HepG2 (cell line): Measurements from ENCODE around the gene CDH2. TPM values are rescaled to one million over a fixed set of nuclear protein-coding genes. Genes with fewer than 3 reads are reported as not detected.
A peak's percentile ranks its signal among the peaks of the same experiment; 100 is the strongest.

Experiments
- ATAC-seq: fragments of 200-7000 bp; cut with Tn5 transposase; 3 replicates; pipeline ENCODE4 v1.9.1; 2020; ENCODE audit warnings: mild to moderate bottlenecking, moderate library complexity
- BruUV-seq: library from RNA; stranded (reverse); fragments of 400-500 nt; replicated peaks from 2 replicates; lab custom pipeline; 2021; lab: Mats Ljungman, UMichigan
- CTCF ChIA-PET: fragments of 300-600 bp; formaldehyde crosslinking; extraction: SDS; loops from one replicate; lab custom pipeline; 2021; ENCODE audit warnings: low total read pairs, inconsistent platforms, low intra/inter-chr PET ratio; lab: Yijun Ruan, JAX
- POLR2A ChIA-PET: fragments of 350-600 bp; sonication (Branson Sonifier 250); formaldehyde crosslinking; loops from one replicate; lab custom pipeline; 2020; ENCODE audit warnings: antibody characterized with exemption, inconsistent platforms; lab: Yijun Ruan, JAX
- DNase-seq: peaks from one replicate; pipeline ENCODE4 v3.0.0-alpha.2; 2015; ENCODE audit warnings: low spot score
- FAIRE-seq: peaks from 3 replicates; lab custom pipeline; 2011; peaks lifted over from hg19 to GRCh38; lab: Jason Lieb, UNC
- H2AFZ ChIP-seq: one replicate; pipeline ENCODE4 v1.6.1; 2011; ENCODE audit warnings: low read length, inconsistent platforms
- H3K27ac ChIP-seq: fragments of 300-600 bp; 3 replicates; pipeline ENCODE4 v1.8.0; 2011; ENCODE audit warnings: mixed run types, mild to moderate bottlenecking, mixed read lengths, low read length, inconsistent platforms; ENCODE audit not compliant: insufficient read depth; ENCODE audit errors: extremely low read length
- H3K27me3 ChIP-seq, 2 experiments: fragments of 200-600 bp in 1 of 2; 2 replicates in 1 of 2; 3 replicates in 1 of 2; pipeline versions ENCODE4 v1.6.0 to v1.8.0; 2011; ENCODE audit warnings: low read length in 2 of 2, mild to moderate bottlenecking in 2 of 2, moderate library complexity in 2 of 2, inconsistent platforms in 1 of 2; ENCODE audit not compliant: insufficient read depth in 2 of 2, control insufficient read depth in 1 of 2
- H3K36me3 ChIP-seq, 2 experiments: fragments of 200-600 bp in 1 of 2; replicated peaks in 1 of 2; 2 replicates in 1 of 2; 3 replicates in 1 of 2; pipeline versions ENCODE4 v1.5.1 to v1.8.0; 2011; ENCODE audit warnings: low read length in 2 of 2, inconsistent platforms in 1 of 2; ENCODE audit not compliant: insufficient read depth in 2 of 2, control insufficient read depth in 1 of 2
- H3K4me1 ChIP-seq: 2 replicates; pipeline ENCODE4 v1.5.1; 2012; ENCODE audit warnings: low read length, inconsistent platforms; ENCODE audit not compliant: insufficient read depth
- H3K4me2 ChIP-seq: 2 replicates; pipeline ENCODE4 v1.6.0; 2011; ENCODE audit warnings: low read depth, low read length, inconsistent platforms
- H3K4me3 ChIP-seq, 3 experiments: fragments of 200-600 bp in 1 of 3; sonication (generic), shearing (Covaris generic) in 1 of 3; replicated peaks in 1 of 3; 2 replicates each; pipeline ENCODE4 v1.5.1; 2011 to 2016; ENCODE audit warnings: low read length in 3 of 3, inconsistent platforms in 2 of 3, low read depth in 2 of 3, mild to moderate bottlenecking in 2 of 3, control low read depth in 1 of 3, mixed read lengths in 1 of 3; ENCODE audit not compliant: insufficient read depth in 1 of 3
- H3K79me2 ChIP-seq: one replicate; pipeline ENCODE4 v1.6.1; 2011; ENCODE audit warnings: low read length, inconsistent platforms; ENCODE audit not compliant: insufficient read depth
- H3K9ac ChIP-seq: 2 replicates; pipeline ENCODE4 v1.6.0; 2011; ENCODE audit warnings: mild to moderate bottlenecking, low read depth, low read length, inconsistent platforms; ENCODE audit not compliant: insufficient read depth
- H3K9me3 ChIP-seq: 2 replicates; pipeline ENCODE4 v1.5.1; 2012; ENCODE audit warnings: mild to moderate bottlenecking, low read length
- H4K20me1 ChIP-seq: 2 replicates; pipeline ENCODE4 v1.6.0; 2011; ENCODE audit warnings: inconsistent platforms, mild to moderate bottlenecking, low read length, moderate library complexity; ENCODE audit not compliant: insufficient read depth
- HNF4A ChIP-seq: sonication (generic); formaldehyde crosslinking; IDR thresholded peaks from 2 replicates; pipeline ENCODE4 v1.4.0; 2020; ENCODE audit warnings: missing genetic modification reagents
- HNRNPLL ChIP-seq: fragments of 200-400 bp; formaldehyde crosslinking; IDR thresholded peaks from 2 replicates; pipeline ENCODE4 v1.6.1; 2017; ENCODE audit warnings: mild to moderate bottlenecking, low read depth, low read length; ENCODE audit not compliant: poor library complexity, severe bottlenecking
- IRX3 ChIP-seq: sonication (generic); formaldehyde crosslinking; IDR thresholded peaks from 2 replicates; pipeline ENCODE4 v1.8.1; 2023; ENCODE audit warnings: mild to moderate bottlenecking, low read depth, missing genetic modification reagents, borderline replicate concordance
- MED1 ChIP-seq: sonication (generic); formaldehyde crosslinking; IDR thresholded peaks from 2 replicates; pipeline ENCODE4 v1.4.0; 2020; ENCODE audit warnings: missing genetic modification reagents
- ZNF577 ChIP-seq: sonication (generic); formaldehyde crosslinking; IDR thresholded peaks from 2 replicates; pipeline ENCODE4 v1.4.0; 2020; ENCODE audit warnings: mild to moderate bottlenecking, low read depth, missing genetic modification reagents, borderline replicate concordance
- WGBS: methylation state at CpG from one replicate; pipeline ENCODE4 v1.1.6; 2017; ENCODE audit warnings: low lambda C conversion rate; 5-methylcytosine and 5-hydroxymethylcytosine counted together
- in situ Hi-C: cut with HindIII; loops from 2 replicates; pipeline ENCODE4 v1.10.0; 2017; ENCODE audit warnings: low pct_unique_long_range_greater_than_20kb; ENCODE audit not compliant: extremely low pct_ligation_motif_present
- intact Hi-C: fragments of 100-400 bp; cut with micrococcal nuclease; formaldehyde crosslinking; loops from one replicate; pipeline ENCODE4 v1.10.0; 2022; ENCODE audit not compliant: unreplicated experiment
- polyA plus RNA-seq, 8 experiments: library from polyadenylated mRNA; depleted of rRNA in 3 of 8; stranded (reverse) in 7 of 8; unstranded in 1 of 8; fragments of >200 nt; fragmentation: Illumina TruSeq in 4 of 8; extraction: Trizol in 4 of 8; gene quantifications; 2 replicates each; pipeline versions ENCODE4 v1.2.1 to v1.2.3, GENCODE V29; 2011 to 2016; ENCODE audit warnings: low read depth in 4 of 8, missing spikeins in 1 of 8, mixed read lengths in 1 of 8; ENCODE audit not compliant: insufficient read depth in 1 of 8
- total RNA-seq, 5 experiments: library from RNA; depleted of rRNA; stranded (reverse); fragments of >200 nt; fragmentation: Illumina TruSeq; extraction: Trizol; gene quantifications; 2 replicates each; pipeline ENCODE4 v1.2.3, GENCODE V29; 2016; ENCODE audit warnings: low read depth in 1 of 5
- TF ChIP-seq, protein P1 (sequence below): sonication (generic); formaldehyde crosslinking; IDR thresholded peaks from 2 replicates; pipeline ENCODE4 v1.8.1; 2022; ENCODE audit warnings: mild to moderate bottlenecking, missing genetic modification reagents
- TF ChIP-seq, protein P2 (sequence below), 2 experiments: fragments of 450-650 bp in 1 of 2; sonication (generic) in 1 of 2; formaldehyde crosslinking; IDR thresholded peaks; 2 replicates each; pipeline versions ENCODE4 v1.5.0 to v1.8.0; 2020 to 2022; ENCODE audit warnings: mild to moderate bottlenecking in 1 of 2, missing genetic modification reagents in 1 of 2
- TF ChIP-seq, protein P3 (sequence below): sonication (generic); formaldehyde crosslinking; IDR thresholded peaks from 2 replicates; pipeline ENCODE4 v1.4.0; 2020; ENCODE audit warnings: missing genetic modification reagents
- TF ChIP-seq, protein P4 (sequence below): IDR thresholded peaks from 2 replicates; pipeline ENCODE4 v1.6.1; 2012; ENCODE audit warnings: low read depth, low read length, improper control_type of control experiment

CDH2 gene
- total and polyA plus RNA-seq, 2 of the 13 experiments (the other 11 are each of a cell fraction or from before 2014, with no cell fraction given) = 18.6 to 36.1 TPM

DNA sequence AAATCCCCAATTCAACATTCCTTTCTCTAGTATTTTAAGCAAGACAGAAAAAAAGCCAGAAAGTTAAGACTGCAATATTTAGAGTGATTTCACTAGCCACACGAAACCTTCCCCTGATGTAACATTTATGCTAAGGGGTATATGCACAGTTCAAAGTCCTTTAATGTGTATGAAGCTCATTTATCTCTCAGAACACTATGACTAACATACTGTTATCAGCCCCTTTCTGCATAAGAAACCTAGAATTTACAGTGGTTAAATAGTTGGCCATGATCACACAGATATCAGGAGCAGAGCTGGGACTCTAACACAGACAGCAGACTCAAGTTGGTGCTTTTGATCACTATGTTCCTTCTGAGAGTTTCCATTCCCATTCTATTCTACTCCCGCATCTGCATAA is 185.5 kb downstream of the CDH2 start:
- no peaks in the 10 kb centered on the region for H3K27me3 ChIP-seq
- POLR2A ChIA-PET = no interaction called here
- peaks cover 18% of the 10 kb centered on the region for H3K4me1 ChIP-seq
- peaks cover 6 to 21% of the 10 kb centered on the region in 2 experiments; a peak in 4 of 5 replicates for H3K36me3 ChIP-seq
- FAIRE-seq (no peak), ATAC-seq (peak; percentile 43; the same call in 2 of the 3 replicates), DNase-seq (peak; percentile 43)
- no peaks in the 10 kb centered on the region for H3K79me2 ChIP-seq
- no peak overlapping the region for H3K27ac ChIP-seq
- no peak overlapping the region for H3K9ac ChIP-seq
- 80% methylated on average over 2 of the region's 2 CpGs for whole genome bisulfite sequencing
- no peak overlapping the region for H3K4me2 ChIP-seq
- in situ Hi-C loops (no loop called here), intact Hi-C loops (no loop called here)
- H2AFZ ChIP-seq = no peak overlapping the region
- H3K9me3 ChIP-seq = no peaks in the 10 kb centered on the region
- CTCF ChIA-PET = no interaction called here
- BruUV-seq = no TSS peak
- no peaks in the 10 kb centered on the region for H4K20me1 ChIP-seq
- TF ChIP-seq, protein P1, sequence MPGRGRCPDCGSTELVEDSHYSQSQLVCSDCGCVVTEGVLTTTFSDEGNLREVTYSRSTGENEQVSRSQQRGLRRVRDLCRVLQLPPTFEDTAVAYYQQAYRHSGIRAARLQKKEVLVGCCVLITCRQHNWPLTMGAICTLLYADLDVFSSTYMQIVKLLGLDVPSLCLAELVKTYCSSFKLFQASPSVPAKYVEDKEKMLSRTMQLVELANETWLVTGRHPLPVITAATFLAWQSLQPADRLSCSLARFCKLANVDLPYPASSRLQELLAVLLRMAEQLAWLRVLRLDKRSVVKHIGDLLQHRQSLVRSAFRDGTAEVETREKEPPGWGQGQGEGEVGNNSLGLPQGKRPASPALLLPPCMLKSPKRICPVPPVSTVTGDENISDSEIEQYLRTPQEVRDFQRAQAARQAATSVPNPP (CRISPR knock-in tag) = no peak
- no peak for TF ChIP-seq ZNF577 (CRISPR knock-in tag)
- TF ChIP-seq HNRNPLL = no peak
- no peak for TF ChIP-seq IRX3 (CRISPR knock-in tag)
- no peak for TF ChIP-seq MED1 (CRISPR knock-in tag)
- TF ChIP-seq, protein P2, sequence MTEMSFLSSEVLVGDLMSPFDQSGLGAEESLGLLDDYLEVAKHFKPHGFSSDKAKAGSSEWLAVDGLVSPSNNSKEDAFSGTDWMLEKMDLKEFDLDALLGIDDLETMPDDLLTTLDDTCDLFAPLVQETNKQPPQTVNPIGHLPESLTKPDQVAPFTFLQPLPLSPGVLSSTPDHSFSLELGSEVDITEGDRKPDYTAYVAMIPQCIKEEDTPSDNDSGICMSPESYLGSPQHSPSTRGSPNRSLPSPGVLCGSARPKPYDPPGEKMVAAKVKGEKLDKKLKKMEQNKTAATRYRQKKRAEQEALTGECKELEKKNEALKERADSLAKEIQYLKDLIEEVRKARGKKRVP (CRISPR knock-in tag; IDR thresholded peaks at IDR 0.05) = 0 out of 4 replicates have a peak, but pooled peaks of 1 of the 2 experiments have one; percentile 17
- TF ChIP-seq, protein P3, sequence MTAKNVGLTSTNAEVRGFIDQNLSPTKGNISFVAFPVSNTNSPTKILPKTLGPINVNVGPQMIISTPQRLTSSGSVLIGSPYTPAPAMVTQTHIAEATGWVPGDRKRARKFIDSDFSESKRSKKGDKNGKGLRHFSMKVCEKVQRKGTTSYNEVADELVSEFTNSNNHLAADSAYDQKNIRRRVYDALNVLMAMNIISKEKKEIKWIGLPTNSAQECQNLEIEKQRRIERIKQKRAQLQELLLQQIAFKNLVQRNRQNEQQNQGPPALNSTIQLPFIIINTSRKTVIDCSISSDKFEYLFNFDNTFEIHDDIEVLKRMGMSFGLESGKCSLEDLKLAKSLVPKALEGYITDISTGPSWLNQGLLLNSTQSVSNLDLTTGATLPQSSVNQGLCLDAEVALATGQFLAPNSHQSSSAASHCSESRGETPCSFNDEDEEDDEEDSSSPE (CRISPR knock-in tag) = no peak
- TF ChIP-seq, protein P4, sequence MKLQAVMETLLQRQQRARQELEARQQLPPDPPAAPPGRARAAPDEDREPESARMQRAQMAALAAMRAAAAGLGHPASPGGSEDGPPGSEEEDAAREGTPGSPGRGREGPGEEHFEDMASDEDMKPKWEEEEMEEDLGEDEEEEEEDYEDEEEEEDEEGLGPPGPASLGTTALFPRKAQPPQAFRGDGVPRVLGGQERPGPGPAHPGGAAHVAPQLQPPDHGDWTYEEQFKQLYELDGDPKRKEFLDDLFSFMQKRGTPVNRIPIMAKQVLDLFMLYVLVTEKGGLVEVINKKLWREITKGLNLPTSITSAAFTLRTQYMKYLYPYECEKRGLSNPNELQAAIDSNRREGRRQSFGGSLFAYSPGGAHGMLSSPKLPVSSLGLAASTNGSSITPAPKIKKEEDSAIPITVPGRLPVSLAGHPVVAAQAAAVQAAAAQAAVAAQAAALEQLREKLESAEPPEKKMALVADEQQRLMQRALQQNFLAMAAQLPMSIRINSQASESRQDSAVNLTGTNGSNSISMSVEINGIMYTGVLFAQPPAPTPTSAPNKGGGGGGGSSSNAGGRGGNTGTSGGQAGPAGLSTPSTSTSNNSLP = no peak
- TF ChIP-seq HNF4A (CRISPR knock-in tag) = 0 out of 2 replicates have a peak, but pooled peaks have one; percentile 7
- H3K4me3 ChIP-seq = no peak overlapping the region
